Epithelial cell of proximal tubule (primary cell): ENCODE measurements around the gene UBE3C. TPM values are rescaled to one million over a fixed set of nuclear protein-coding genes. Genes with fewer than 3 reads are reported as not detected.
"Not testable (repeated sequence)": the region's sequence is repeated elsewhere in the genome, so short reads cannot be mapped to it uniquely, and the experiment has no call there.

Experiments
- DNase-seq: peaks from one replicate; pipeline ENCODE4 v3.0.0-alpha.2; 2011; ENCODE audit warnings: low read depth
- H3K4me3 ChIP-seq: 2 replicates; pipeline ENCODE4 v1.5.1; 2011; ENCODE audit warnings: low read depth, mild to moderate bottlenecking, low read length
- CTCF ChIP-seq: conservative IDR thresholded peaks from 2 replicates; pipeline ENCODE4 v1.5.1; 2012; ENCODE audit warnings: low read depth, mild to moderate bottlenecking, low read length
- total RNA-seq: library from RNA; depleted of rRNA; stranded (reverse); fragments of >200 nt; gene quantifications from 2 replicates; pipeline ENCODE4 v1.2.3, GENCODE V29; 2015

UBE3C gene
- total RNA-seq, 1 donor from 2014 or later = 42.3 TPM

GRCh38 chr7:157155959-157156358 is 17.2 kb downstream of the UBE3C start:
- TF ChIP-seq CTCF = no peak
- no peak overlapping the region for H3K4me3 ChIP-seq
- no peak for DNase-seq

- no peak overlapping the region for H3K4me3 ChIP-seq
- no peak for TF ChIP-seq CTCF
- no peak for DNase-seq
Measured at GRCh38 chr7:157158400-157158799, 19.7 kb downstream of the UBE3C start.

- H3K4me3 ChIP-seq, DNase-seq: not testable (repeated sequence)
Measured at GRCh38 chr7:157159537-157159936, 20.8 kb downstream of the UBE3C start.

- TF ChIP-seq CTCF = no peak
- H3K4me3 ChIP-seq = no peak overlapping the region
- DNase-seq = no peak
Measured at GRCh38 chr7:157160433-157160832, 21.7 kb downstream of the UBE3C start.

GRCh38 chr7:157165987-157166386 is 27.3 kb downstream of the UBE3C start:
- no peak overlapping the region for H3K4me3 ChIP-seq
- no peak for TF ChIP-seq CTCF
- no peak for DNase-seq

GRCh38 chr7:157168571-157168970 is 29.8 kb downstream of the UBE3C start:
- TF ChIP-seq CTCF = no peak
- no peak for DNase-seq
- H3K4me3 ChIP-seq = no peak overlapping the region

- TF ChIP-seq CTCF = no peak
- DNase-seq = no peak
- H3K4me3 ChIP-seq = no peak overlapping the region
Measured at GRCh38 chr7:157176771-157177170, 38.0 kb downstream of the UBE3C start.
